OCI-LY7 (cell line): Measurements from ENCODE around the gene ABCC4. TPM values are rescaled to one million over a fixed set of nuclear protein-coding genes. Genes with fewer than 3 reads are reported as not detected.

ENCODE experiments used
- BruUV-seq: library from RNA; stranded (reverse); fragments of 400-500 nt; replicated peaks from 2 replicates; lab custom pipeline; 2021; lab: Mats Ljungman, UMichigan
- CTCF ChIA-PET: fragments of 300-600 bp; sonication (Branson Sonifier 250); formaldehyde crosslinking; loops from one replicate; lab custom pipeline; 2022; ENCODE audit warnings: antibody characterized with exemption; ENCODE audit not compliant: unreplicated experiment; lab: Charles Lee
- POLR2A ChIA-PET: fragments of 300-600 bp; sonication (Branson Sonifier 250); formaldehyde crosslinking; loops from one replicate; lab custom pipeline; 2022; ENCODE audit warnings: antibody characterized with exemption; lab: Charles Lee
- DNase-seq: peaks from one replicate; pipeline ENCODE4 v3.0.0-alpha.2; 2015; ENCODE audit warnings: low spot score
- H2AFZ ChIP-seq: fragments of 200-600 bp; sonication (generic), shearing (Covaris generic); 2 replicates; pipeline ENCODE4 v1.6.1; 2014; ENCODE audit warnings: mild to moderate bottlenecking, antibody characterized with exemption, low read length, moderate library complexity
- H3K27ac ChIP-seq: fragments of 200-600 bp; sonication (generic); 2 replicates; pipeline ENCODE4 v1.5.1; 2014; ENCODE audit warnings: mixed run types, low read depth, mild to moderate bottlenecking, moderate library complexity, low read length, inconsistent platforms; ENCODE audit not compliant: poor library complexity, severe bottlenecking
- H3K36me3 ChIP-seq: fragments of 200-600 bp; sonication (generic); 2 replicates; pipeline ENCODE4 v1.6.1; 2014; ENCODE audit warnings: mild to moderate bottlenecking, antibody characterized with exemption, low read length, moderate library complexity, mixed read lengths; ENCODE audit not compliant: insufficient read depth
- H3K4me1 ChIP-seq: fragments of 200-600 bp; sonication (generic); 2 replicates; pipeline ENCODE4 v1.5.1; 2014; ENCODE audit warnings: mild to moderate bottlenecking, low read length; ENCODE audit not compliant: insufficient read depth, poor library complexity, severe bottlenecking
- H3K4me2 ChIP-seq: fragments of 200-600 bp; sonication (generic); 2 replicates; pipeline ENCODE4 v1.6.1; 2014; ENCODE audit warnings: mild to moderate bottlenecking, low read length
- H3K4me3 ChIP-seq: fragments of 200-600 bp; sonication (generic); 2 replicates; pipeline ENCODE4 v1.5.1; 2014; ENCODE audit warnings: mild to moderate bottlenecking, low read depth, low read length; ENCODE audit not compliant: poor library complexity, severe bottlenecking
- H3K79me2 ChIP-seq: fragments of 200-600 bp; sonication (generic); 2 replicates; pipeline ENCODE4 v1.6.1; 2016; ENCODE audit warnings: low read depth, mild to moderate bottlenecking, low read length, moderate library complexity, mixed read lengths; ENCODE audit not compliant: insufficient read depth
- H3K9me2 ChIP-seq: fragments of 200-600 bp; sonication (generic); 2 replicates; pipeline ENCODE4 v1.6.1; 2016; ENCODE audit warnings: mild to moderate bottlenecking, low read length, mixed read lengths; ENCODE audit not compliant: insufficient read depth
- H3K9me3 ChIP-seq: fragments of 200-600 bp; sonication (generic); 2 replicates; pipeline ENCODE4 v1.6.1; 2014; ENCODE audit warnings: mild to moderate bottlenecking, mixed run types, low read length, mixed read lengths
- H4K20me1 ChIP-seq: fragments of 200-600 bp; sonication (generic); 2 replicates; pipeline ENCODE4 v1.6.1; 2014; ENCODE audit warnings: mild to moderate bottlenecking, antibody characterized with exemption, low read length, moderate library complexity, mixed read lengths; ENCODE audit not compliant: insufficient read depth
- EZH2phosphoT487 ChIP-seq: fragments of 200-600 bp; sonication (generic); IDR thresholded peaks from 2 replicates; pipeline ENCODE4 v1.6.1; 2018; ENCODE audit warnings: low read depth, borderline replicate concordance, mild to moderate bottlenecking, mixed run types, antibody characterized with exemption, low read length, moderate library complexity, mixed read lengths
- intact Hi-C: fragments of 100-400 bp; cut with micrococcal nuclease; formaldehyde crosslinking; loops from one replicate; pipeline ENCODE4 v1.10.0; 2022; ENCODE audit not compliant: unreplicated experiment
- total RNA-seq, 2 experiments: library from RNA; depleted of rRNA in 1 of 2; stranded (reverse); fragments of >200 nt in 1 of 2; shearing (Covaris generic) in 1 of 2; gene quantifications; 2 replicates each; pipeline ENCODE4 v1.2.3, GENCODE V29; 2014 to 2022
- TF ChIP-seq, protein P1 (sequence below): fragments of 200-600 bp; sonication (generic); conservative IDR thresholded peaks from 2 replicates; pipeline ENCODE4 v1.5.1; 2014; ENCODE audit warnings: mild to moderate bottlenecking, antibody characterized with exemption, low read length, moderate library complexity, mixed read lengths

The ABCC4 gene
- total RNA-seq, 2 experiments from 2014 or later = 7.3 to 7.8 TPM

DNA sequence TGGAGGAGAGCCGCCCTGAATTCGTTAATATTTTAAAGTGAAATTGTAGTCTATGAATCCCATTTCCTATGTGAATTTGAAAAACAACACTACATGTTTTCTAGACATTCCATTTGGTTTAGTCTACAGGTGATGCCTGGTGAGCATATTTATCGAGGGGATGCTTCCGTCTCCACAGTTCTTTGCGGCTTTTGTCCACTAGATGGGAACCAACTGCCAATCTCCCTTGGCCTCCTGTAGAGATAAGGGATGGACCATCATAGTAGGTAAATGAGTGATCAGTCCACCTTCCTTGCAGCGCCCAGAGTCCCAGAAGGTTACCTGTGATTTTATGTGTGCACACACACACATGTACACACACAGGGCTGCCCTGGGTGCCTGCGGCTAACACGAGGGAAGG is 299.1 kb downstream of the ABCC4 start:
- H2AFZ ChIP-seq = no peak overlapping the region
- no peaks in the 10 kb centered on the region for H4K20me1 ChIP-seq
- H3K4me1 ChIP-seq = no peaks in the 10 kb centered on the region
- no peaks in the 10 kb centered on the region for H3K79me2 ChIP-seq
- no peaks in the 10 kb centered on the region for H3K36me3 ChIP-seq
- H3K9me2 ChIP-seq = no peaks in the 10 kb centered on the region
- no TSS peak for BruUV-seq
- no peaks in the 10 kb centered on the region for H3K9me3 ChIP-seq
- intact Hi-C loops = no loop called here
- no peak for DNase-seq
- H3K4me3 ChIP-seq = no peak overlapping the region
- H3K27ac ChIP-seq = no peak overlapping the region
- ChIA-PET POLR2A (no interaction called here), CTCF (no interaction called here)
- TF ChIP-seq, protein P1, sequence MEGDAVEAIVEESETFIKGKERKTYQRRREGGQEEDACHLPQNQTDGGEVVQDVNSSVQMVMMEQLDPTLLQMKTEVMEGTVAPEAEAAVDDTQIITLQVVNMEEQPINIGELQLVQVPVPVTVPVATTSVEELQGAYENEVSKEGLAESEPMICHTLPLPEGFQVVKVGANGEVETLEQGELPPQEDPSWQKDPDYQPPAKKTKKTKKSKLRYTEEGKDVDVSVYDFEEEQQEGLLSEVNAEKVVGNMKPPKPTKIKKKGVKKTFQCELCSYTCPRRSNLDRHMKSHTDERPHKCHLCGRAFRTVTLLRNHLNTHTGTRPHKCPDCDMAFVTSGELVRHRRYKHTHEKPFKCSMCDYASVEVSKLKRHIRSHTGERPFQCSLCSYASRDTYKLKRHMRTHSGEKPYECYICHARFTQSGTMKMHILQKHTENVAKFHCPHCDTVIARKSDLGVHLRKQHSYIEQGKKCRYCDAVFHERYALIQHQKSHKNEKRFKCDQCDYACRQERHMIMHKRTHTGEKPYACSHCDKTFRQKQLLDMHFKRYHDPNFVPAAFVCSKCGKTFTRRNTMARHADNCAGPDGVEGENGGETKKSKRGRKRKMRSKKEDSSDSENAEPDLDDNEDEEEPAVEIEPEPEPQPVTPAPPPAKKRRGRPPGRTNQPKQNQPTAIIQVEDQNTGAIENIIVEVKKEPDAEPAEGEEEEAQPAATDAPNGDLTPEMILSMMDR = no peak
- TF ChIP-seq EZH2phosphoT487 = no peak
- no peak overlapping the region for H3K4me2 ChIP-seq

GRCh38 chr13:94999871-95000270 is 301.4 kb downstream of the ABCC4 start:
- BruUV-seq = no TSS peak
- no peaks in the 10 kb centered on the region for H3K36me3 ChIP-seq
- H3K27ac ChIP-seq = no peak overlapping the region
- no peaks in the 10 kb centered on the region for H4K20me1 ChIP-seq
- no peaks in the 10 kb centered on the region for H3K9me2 ChIP-seq
- intact Hi-C loops = no loop called here
- no peak overlapping the region for H3K4me2 ChIP-seq
- TF ChIP-seq, protein P1 = no peak
- no peak for TF ChIP-seq EZH2phosphoT487
- H3K4me3 ChIP-seq = no peak overlapping the region
- ChIA-PET POLR2A (no interaction called here), CTCF (no interaction called here)
- H3K9me3 ChIP-seq = no peaks in the 10 kb centered on the region
- no peak for DNase-seq
- no peak overlapping the region for H2AFZ ChIP-seq
- H3K79me2 ChIP-seq = no peaks in the 10 kb centered on the region
- H3K4me1 ChIP-seq = no peaks in the 10 kb centered on the region

DNA sequence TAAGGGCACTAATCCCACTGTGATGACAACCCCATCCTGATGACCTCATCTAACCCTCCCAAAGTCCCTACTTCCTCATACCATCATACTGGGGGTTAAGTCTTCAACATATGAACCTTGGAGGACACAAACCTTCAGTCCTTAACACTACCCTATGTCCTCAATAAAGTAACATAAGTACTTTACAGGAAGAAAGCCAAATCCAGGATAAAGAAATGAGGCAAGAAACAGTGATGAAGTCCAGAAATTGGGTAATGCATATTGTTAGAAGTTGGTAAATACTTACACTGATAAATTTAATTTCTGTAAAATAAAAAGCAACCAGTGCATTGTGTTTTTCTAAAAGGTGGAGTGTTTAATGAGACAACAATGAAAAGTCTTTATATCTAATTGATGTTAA is 304.1 kb downstream of the ABCC4 start:
- no peak overlapping the region for H3K27ac ChIP-seq
- H3K9me3 ChIP-seq = no peaks in the 10 kb centered on the region
- TF ChIP-seq EZH2phosphoT487 = no peak
- TF ChIP-seq, protein P1 = no peak
- no TSS peak for BruUV-seq
- no peak overlapping the region for H3K4me3 ChIP-seq
- no peak overlapping the region for H2AFZ ChIP-seq
- H3K36me3 ChIP-seq = no peaks in the 10 kb centered on the region
- H4K20me1 ChIP-seq = no peaks in the 10 kb centered on the region
- H3K9me2 ChIP-seq = no peaks in the 10 kb centered on the region
- intact Hi-C loops = no loop called here
- H3K79me2 ChIP-seq = no peaks in the 10 kb centered on the region
- DNase-seq = no peak
- ChIA-PET POLR2A (no interaction called here), CTCF (no interaction called here)
- H3K4me2 ChIP-seq = no peak overlapping the region
- no peaks in the 10 kb centered on the region for H3K4me1 ChIP-seq
